GM12892 (cell line): Measurements from ENCODE around the gene GALNS.

Experiments
- POLR2A ChIP-seq: IDR thresholded peaks from 2 replicates; pipeline ENCODE4 v1.6.1; 2011; ENCODE audit warnings: low read depth, low read length, control low read depth
- POLR2AphosphoS5 ChIP-seq: IDR thresholded peaks from 2 replicates; pipeline ENCODE4 v1.6.1; 2011; ENCODE audit warnings: low read depth, low read length, control low read depth

DNA sequence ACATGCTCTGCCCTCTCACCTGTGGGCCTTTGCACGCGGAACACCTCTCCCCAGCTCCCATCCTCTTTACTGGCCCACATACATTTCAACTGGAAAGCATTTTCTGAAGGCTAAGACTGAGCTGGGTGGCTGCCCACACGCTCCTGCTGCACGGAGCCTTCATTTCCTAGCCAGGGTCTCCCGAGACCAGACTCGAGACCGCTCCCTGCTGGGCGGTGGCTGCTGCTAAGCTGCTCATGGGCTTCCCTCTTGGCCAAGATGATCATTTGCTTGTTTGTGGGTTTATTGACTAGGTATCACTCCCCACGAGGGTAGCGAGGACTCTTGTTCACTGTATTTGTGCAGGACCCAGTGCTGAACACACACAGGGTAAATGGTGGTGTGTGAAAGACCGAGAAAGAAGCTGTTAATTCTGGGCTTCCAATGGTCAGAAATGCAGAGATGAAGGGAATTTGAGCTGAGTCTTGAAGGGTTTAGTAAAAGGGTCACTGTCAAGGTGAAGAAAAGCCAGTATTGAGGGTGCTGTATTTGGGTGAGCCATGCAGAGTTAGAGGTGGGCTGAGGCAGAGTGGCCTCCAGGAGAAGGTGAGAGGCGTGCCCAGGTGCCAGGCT is 1.1 kb upstream of the GALNS start:
- TF ChIP-seq POLR2A: no peak
- no peak for TF ChIP-seq POLR2AphosphoS5
